22Rv1 (cell line): ENCODE data around the gene GFOD2.

ENCODE experiments used
- H3K27ac ChIP-seq: fragments of 450-650 bp; 2 replicates; pipeline ENCODE4 v1.5.1; 2017
- CTCF ChIP-seq: fragments of 450-650 bp; IDR thresholded peaks from 2 replicates; pipeline ENCODE4 v1.5.1; 2017; ENCODE audit warnings: mild to moderate bottlenecking
- ZFX ChIP-seq: fragments of 450-650 bp; IDR thresholded peaks from 2 replicates; pipeline ENCODE4 v1.6.1; 2017; ENCODE audit warnings: antibody characterized with exemption, borderline replicate concordance

Gene GFOD2

GRCh38 chr16:67676516-67676915, 42.6 kb downstream of the GFOD2 start:
- H3K27ac ChIP-seq: peak overlapping the region; percentile 37; the same call in 1 of the 2 replicates
- TF ChIP-seq CTCF (no peak), ZFX (no peak)

- H3K27ac ChIP-seq: no peak overlapping the region
- no peak for TF ChIP-seq CTCF
These were observed 43.1 kb downstream of the GFOD2 start for GRCh38 chr16:67675999-67676398.

GRCh38 chr16:67675579-67675935, 43.6 kb downstream of the GFOD2 start:
- H3K27ac ChIP-seq: no peak overlapping the region
- TF ChIP-seq CTCF (no peak), ZFX (no peak)

DNA sequence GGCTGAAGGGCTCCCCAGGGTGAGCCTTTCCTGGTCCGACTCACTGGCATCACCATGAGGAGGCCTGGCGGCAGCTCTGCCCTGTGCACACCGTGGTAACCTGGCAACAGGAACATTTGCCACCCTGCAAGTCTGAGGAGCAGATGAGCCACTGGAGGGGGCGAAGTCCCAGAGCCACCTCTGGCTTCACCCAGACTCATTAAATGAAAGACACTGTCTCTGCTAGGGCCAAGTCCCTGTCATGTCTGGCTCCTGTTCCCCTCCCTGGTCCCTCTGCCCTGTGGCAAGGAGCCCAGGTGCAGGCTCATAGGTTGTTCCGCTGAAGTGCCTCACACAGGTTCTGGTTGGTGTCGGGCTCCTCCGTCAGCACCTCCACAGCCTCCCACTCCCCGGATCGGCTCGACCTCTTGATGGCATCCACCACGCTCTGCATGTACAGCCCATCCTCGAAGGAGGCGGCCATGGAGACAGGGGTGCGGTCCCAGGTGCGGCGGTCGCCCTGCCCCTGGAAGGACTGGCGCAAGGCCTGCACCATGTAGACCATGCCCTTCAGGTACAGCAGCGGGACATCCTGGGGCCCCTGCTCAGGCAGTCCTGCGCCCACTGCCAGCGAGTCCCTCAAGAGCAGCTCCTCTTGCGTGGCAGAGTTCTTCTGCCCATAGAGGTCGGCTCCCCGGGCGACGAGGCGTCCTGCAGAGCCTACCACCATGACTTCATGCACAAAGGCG, 44.1 kb downstream of the GFOD2 start:
- TF ChIP-seq ZFX (no peak), CTCF (no peak)
- H3K27ac ChIP-seq: no peak overlapping the region

DNA sequence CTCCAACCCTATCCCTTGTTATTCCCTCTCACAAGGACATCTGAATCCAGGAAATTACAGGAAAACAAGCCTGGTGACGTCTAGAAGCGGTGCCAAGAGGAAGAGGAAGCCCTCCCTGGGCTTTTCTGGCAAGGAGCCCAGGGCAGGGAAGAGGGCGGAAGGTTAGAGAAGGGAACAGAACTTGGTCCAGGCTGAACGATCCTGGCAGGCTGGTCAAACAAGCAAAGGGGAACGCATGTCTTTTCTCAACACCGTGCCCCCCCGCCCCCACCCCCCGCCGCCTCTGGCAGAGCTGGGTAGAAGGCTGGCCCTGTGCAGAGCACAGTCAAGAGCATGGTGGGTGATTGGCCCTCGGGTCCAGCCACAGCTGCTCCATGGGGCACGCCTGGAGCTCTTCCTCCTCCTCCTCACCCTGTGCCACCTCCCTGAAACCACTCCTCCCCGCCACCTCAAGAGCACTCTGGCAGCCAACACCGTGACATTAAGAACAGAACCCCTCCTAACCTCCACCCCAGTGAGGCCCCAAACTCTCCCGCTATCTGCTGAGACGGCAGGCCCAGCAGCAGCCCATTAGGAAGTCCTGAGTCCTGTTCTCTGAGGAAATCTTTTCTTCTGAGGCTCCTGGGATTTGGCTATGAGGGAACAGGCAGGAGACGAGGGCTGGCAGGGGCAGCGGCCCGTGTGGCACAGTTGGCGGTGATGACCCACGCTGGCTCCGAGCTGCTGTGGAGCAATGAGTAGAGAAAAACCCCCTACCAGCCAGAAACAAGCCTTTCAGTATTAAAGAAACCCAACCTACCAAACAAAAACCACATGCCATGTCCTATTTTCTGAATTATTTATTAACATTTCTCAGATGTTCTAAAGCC, 45.2 kb downstream of the GFOD2 start:
- TF ChIP-seq ZFX: no peak
- TF ChIP-seq CTCF: no peak
- 0 out of 2 replicates have a peak overlapping the region, but pooled peaks have one; percentile 17 for H3K27ac ChIP-seq

DNA sequence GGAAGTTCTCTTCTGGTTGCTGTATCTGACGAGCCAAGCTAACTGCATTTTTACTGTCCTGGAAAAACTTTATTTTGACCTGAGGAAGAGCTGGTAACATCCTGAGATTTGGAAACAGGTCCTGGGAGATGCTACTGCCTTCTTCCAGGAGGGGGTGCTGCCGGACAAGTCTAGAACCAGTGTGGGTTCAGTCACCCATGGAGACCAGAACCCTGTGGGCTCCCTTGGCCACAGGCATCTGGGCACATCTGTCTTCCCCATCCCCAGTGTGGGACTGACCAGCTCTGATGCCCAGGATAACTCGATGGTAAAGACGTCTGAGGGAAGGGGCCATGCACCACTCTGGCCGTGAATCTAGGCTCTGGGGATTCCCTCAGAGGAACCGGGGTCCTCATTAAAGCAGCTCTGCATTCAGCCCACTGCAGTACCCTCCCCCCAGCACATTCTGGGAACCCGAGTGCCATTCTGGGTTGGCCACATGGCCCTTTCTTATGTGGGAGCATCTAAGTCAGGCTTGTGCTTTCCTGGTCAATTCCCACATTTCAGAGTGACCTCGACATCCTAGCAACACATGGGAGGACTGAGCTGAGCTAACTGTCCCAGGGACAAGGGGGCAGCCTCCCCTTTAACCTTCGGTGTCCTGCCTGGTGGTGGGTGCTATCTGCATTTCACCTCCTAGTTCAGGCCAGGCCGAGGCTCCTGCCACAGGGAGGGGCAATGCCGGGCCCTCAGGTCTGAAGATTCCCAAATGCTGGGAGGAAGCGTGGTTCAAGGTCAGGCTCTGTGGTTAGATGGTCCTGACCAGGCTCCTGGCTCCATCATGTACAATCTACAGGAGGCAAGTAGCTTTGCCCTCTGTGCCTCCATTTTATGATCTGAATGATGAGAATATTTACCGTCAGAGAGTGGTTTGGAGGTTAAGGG, 46.1 kb downstream of the GFOD2 start:
- TF ChIP-seq ZFX (no peak), CTCF (peak; percentile 82)
- 0 out of 2 replicates have a peak overlapping the region, but pooled peaks have one; percentile 17 for H3K27ac ChIP-seq
